WTC11 (cell line): ENCODE measurements around the gene TBL1X. TPM values are rescaled to one million over a fixed set of nuclear protein-coding genes. Genes with fewer than 3 reads are reported as not detected.
A peak's percentile ranks its signal among the peaks of the same experiment; 100 is the strongest.

Experiments
- ATAC-seq: fragments of 200-7000 bp; cut with Tn5 transposase; 2 replicates; pipeline ENCODE4 v1.10.0; 2021; ENCODE audit warnings: mild to moderate bottlenecking, moderate library complexity
- CTCF ChIA-PET: fragments of 300-600 bp; sonication (Branson Sonifier 250); formaldehyde crosslinking; loops from one replicate; lab custom pipeline; 2021; ENCODE audit warnings: antibody characterized with exemption; lab: Charles Lee
- POLR2A ChIA-PET: fragments of 350-600 bp; sonication (Branson Sonifier 250); formaldehyde crosslinking; loops from one replicate; lab custom pipeline; 2021; ENCODE audit warnings: antibody characterized with exemption; lab: Charles Lee
- DNase-seq: peaks from one replicate; pipeline ENCODE4 v3.0.0; 2021; ENCODE audit warnings: low spot score
- H3K27ac Mint-ChIP-seq: 2 replicates; pipeline ENCODE4 v1.8.0; 2021; ENCODE audit warnings: mixed read lengths
- H3K27me3 Mint-ChIP-seq: 2 replicates; pipeline ENCODE4 v1.8.0; 2021; ENCODE audit warnings: low read depth, mild to moderate bottlenecking, moderate library complexity, mixed read lengths
- H3K36me3 Mint-ChIP-seq: 2 replicates; pipeline ENCODE4 v1.8.0; 2021; ENCODE audit warnings: mixed read lengths
- H3K4me1 Mint-ChIP-seq: 2 replicates; pipeline ENCODE4 v1.8.0; 2022; ENCODE audit warnings: mixed read lengths
- H3K4me3 Mint-ChIP-seq: 2 replicates; pipeline ENCODE4 v1.8.0; 2021; ENCODE audit warnings: mild to moderate bottlenecking, moderate library complexity, mixed read lengths
- H3K9me3 Mint-ChIP-seq: 2 replicates; pipeline ENCODE4 v1.8.0; 2021; ENCODE audit warnings: mixed read lengths
- CREM ChIP-seq: sonication (generic); formaldehyde crosslinking; IDR thresholded peaks from 2 replicates; pipeline ENCODE4 v1.8.1; 2022; ENCODE audit warnings: mild to moderate bottlenecking, missing genetic modification reagents, moderate library complexity
- EMX1 ChIP-seq: fragments of 250-450 bp; sonication (Bioruptor Pico); IDR thresholded peaks from 2 replicates; pipeline ENCODE4 v1.8.0; 2021; ENCODE audit warnings: mild to moderate bottlenecking
- ESRRA ChIP-seq: sonication (generic); formaldehyde crosslinking; IDR thresholded peaks from 2 replicates; pipeline ENCODE4 v1.8.1; 2022; ENCODE audit warnings: mild to moderate bottlenecking, missing genetic modification reagents, borderline replicate concordance
- ETV6 ChIP-seq: sonication (generic); formaldehyde crosslinking; IDR thresholded peaks from 2 replicates; pipeline ENCODE4 v1.8.1; 2022; ENCODE audit warnings: mild to moderate bottlenecking, missing genetic modification reagents
- JAZF1 ChIP-seq: fragments of 250-450 bp; sonication (Bioruptor Pico); IDR thresholded peaks from 2 replicates; pipeline ENCODE4 v1.9.0; 2021; ENCODE audit warnings: moderate library complexity, mild to moderate bottlenecking, inconsistent platforms
- JUN ChIP-seq: sonication (generic); formaldehyde crosslinking; IDR thresholded peaks from 2 replicates; pipeline ENCODE4 v1.8.0; 2023; ENCODE audit warnings: mild to moderate bottlenecking, missing genetic modification reagents
- MYBL2 ChIP-seq: sonication (generic); formaldehyde crosslinking; IDR thresholded peaks from 2 replicates; pipeline ENCODE4 v1.8.1; 2023; ENCODE audit warnings: mild to moderate bottlenecking, moderate library complexity, missing genetic modification reagents
- NR2C2 ChIP-seq: sonication (generic); formaldehyde crosslinking; IDR thresholded peaks from 2 replicates; pipeline ENCODE4 v1.8.0; 2022; ENCODE audit warnings: mild to moderate bottlenecking, missing genetic modification reagents
- RORB ChIP-seq: fragments of 250-450 bp; sonication (Bioruptor Pico); IDR thresholded peaks from 2 replicates; pipeline ENCODE4 v1.9.0; 2021; ENCODE audit warnings: mild to moderate bottlenecking
- SOX15 ChIP-seq: fragments of 250-450 bp; sonication (Bioruptor Pico); IDR thresholded peaks from 2 replicates; pipeline ENCODE4 v1.9.0; 2021; ENCODE audit warnings: mild to moderate bottlenecking
- SP1 ChIP-seq: sonication (generic); formaldehyde crosslinking; conservative IDR thresholded peaks from 2 replicates; pipeline ENCODE4 v1.8.1; 2022; ENCODE audit warnings: missing genetic modification reagents
- TEAD4 ChIP-seq: sonication (generic); formaldehyde crosslinking; IDR thresholded peaks from 2 replicates; pipeline ENCODE4 v1.8.0; 2022; ENCODE audit warnings: mild to moderate bottlenecking, missing genetic modification reagents
- ZNF263 ChIP-seq: sonication (generic); formaldehyde crosslinking; IDR thresholded peaks from 2 replicates; pipeline ENCODE4 v1.8.1; 2022; ENCODE audit warnings: low read depth, mild to moderate bottlenecking, moderate library complexity, missing genetic modification reagents
- ZNF416 ChIP-seq: fragments of 250-450 bp; sonication (Bioruptor Pico); IDR thresholded peaks from 2 replicates; pipeline ENCODE4 v1.9.0; 2021; ENCODE audit warnings: mild to moderate bottlenecking, inconsistent platforms
- ZNF532 ChIP-seq: fragments of 250-450 bp; sonication (Bioruptor Pico); IDR thresholded peaks from 2 replicates; pipeline ENCODE4 v1.9.0; 2021; ENCODE audit warnings: mild to moderate bottlenecking, borderline replicate concordance
- total RNA-seq: library from RNA; stranded (reverse); gene quantifications from 3 replicates; pipeline ENCODE4 v1.2.3, GENCODE V29; 2021
- TF ChIP-seq, protein P1 (sequence below): sonication (generic); formaldehyde crosslinking; IDR thresholded peaks from 2 replicates; pipeline ENCODE4 v1.8.0; 2023; ENCODE audit warnings: missing genetic modification reagents, mild to moderate bottlenecking, borderline replicate concordance
- TF ChIP-seq, protein P2 (sequence below): fragments of 200-600 bp; IDR thresholded peaks from 2 replicates; pipeline ENCODE4 v1.8.0; 2022; ENCODE audit warnings: antibody characterized with exemption
- TF ChIP-seq, protein P3 (sequence below): sonication (generic); formaldehyde crosslinking; IDR thresholded peaks from 2 replicates; pipeline ENCODE4 v1.8.1; 2023; ENCODE audit warnings: mild to moderate bottlenecking, missing genetic modification reagents, moderate library complexity
- TF ChIP-seq, protein P4 (sequence below): fragments of 250-450 bp; sonication (Bioruptor Pico); IDR thresholded peaks from 2 replicates; pipeline ENCODE4 v1.9.0; 2021; ENCODE audit warnings: moderate library complexity, mild to moderate bottlenecking, inconsistent platforms, borderline replicate concordance
- TF ChIP-seq, protein P5 (sequence below): sonication (generic); formaldehyde crosslinking; conservative IDR thresholded peaks from 2 replicates; pipeline ENCODE4 v1.8.1; 2023; ENCODE audit warnings: mild to moderate bottlenecking, low read depth, missing genetic modification reagents, moderate library complexity
- TF ChIP-seq, protein P6 (sequence below): sonication (generic); formaldehyde crosslinking; IDR thresholded peaks from 2 replicates; pipeline ENCODE4 v1.8.1; 2023; ENCODE audit warnings: mild to moderate bottlenecking, moderate library complexity, missing genetic modification reagents

TBL1X gene
- total RNA-seq, 1 experiment from 2014 or later = 27.7 TPM

DNA sequence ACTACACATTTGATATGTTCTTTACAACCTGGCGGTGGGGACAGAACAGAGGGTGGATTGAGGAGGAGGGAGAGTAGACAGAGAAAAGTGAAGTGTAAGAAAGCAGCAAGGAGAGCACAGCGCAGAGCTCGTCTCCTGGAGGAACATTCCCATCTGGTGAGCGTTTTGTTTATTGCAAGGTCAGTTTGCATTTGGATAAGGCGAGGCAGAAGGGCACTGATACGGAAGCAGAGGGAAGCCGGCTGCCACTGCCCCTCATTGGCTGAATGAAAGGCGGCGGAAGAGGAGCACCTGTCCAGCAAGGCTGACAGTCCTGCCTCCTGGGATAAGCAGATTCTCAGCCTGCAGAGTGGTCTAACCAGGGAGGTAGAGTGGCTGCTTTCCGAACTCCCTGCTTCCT is 217.6 kb downstream of the TBL1X start:
- ChIA-PET POLR2A (no interaction called here), CTCF (no interaction called here)
- no peak overlapping the region for H3K27ac Mint-ChIP-seq
- no peak overlapping the region for H3K4me3 Mint-ChIP-seq
- no peak for TF ChIP-seq NR2C2 (CRISPR knock-in tag)
- no peak for TF ChIP-seq ETV6
- no peak for TF ChIP-seq CREM (CRISPR knock-in tag)
- TF ChIP-seq ZNF416 (CRISPR knock-in tag) = no peak
- no peak for TF ChIP-seq SOX15
- TF ChIP-seq, protein P1, sequence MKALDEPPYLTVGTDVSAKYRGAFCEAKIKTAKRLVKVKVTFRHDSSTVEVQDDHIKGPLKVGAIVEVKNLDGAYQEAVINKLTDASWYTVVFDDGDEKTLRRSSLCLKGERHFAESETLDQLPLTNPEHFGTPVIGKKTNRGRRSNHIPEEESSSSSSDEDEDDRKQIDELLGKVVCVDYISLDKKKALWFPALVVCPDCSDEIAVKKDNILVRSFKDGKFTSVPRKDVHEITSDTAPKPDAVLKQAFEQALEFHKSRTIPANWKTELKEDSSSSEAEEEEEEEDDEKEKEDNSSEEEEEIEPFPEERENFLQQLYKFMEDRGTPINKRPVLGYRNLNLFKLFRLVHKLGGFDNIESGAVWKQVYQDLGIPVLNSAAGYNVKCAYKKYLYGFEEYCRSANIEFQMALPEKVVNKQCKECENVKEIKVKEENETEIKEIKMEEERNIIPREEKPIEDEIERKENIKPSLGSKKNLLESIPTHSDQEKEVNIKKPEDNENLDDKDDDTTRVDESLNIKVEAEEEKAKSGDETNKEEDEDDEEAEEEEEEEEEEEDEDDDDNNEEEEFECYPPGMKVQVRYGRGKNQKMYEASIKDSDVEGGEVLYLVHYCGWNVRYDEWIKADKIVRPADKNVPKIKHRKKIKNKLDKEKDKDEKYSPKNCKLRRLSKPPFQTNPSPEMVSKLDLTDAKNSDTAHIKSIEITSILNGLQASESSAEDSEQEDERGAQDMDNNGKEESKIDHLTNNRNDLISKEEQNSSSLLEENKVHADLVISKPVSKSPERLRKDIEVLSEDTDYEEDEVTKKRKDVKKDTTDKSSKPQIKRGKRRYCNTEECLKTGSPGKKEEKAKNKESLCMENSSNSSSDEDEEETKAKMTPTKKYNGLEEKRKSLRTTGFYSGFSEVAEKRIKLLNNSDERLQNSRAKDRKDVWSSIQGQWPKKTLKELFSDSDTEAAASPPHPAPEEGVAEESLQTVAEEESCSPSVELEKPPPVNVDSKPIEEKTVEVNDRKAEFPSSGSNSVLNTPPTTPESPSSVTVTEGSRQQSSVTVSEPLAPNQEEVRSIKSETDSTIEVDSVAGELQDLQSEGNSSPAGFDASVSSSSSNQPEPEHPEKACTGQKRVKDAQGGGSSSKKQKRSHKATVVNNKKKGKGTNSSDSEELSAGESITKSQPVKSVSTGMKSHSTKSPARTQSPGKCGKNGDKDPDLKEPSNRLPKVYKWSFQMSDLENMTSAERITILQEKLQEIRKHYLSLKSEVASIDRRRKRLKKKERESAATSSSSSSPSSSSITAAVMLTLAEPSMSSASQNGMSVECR (CRISPR knock-in tag) = no peak
- TF ChIP-seq MYBL2 (CRISPR knock-in tag) = no peak
- no peak for TF ChIP-seq JAZF1 (CRISPR knock-in tag)
- no peak for TF ChIP-seq SP1
- no peak for TF ChIP-seq ZNF532
- TF ChIP-seq, protein P2, sequence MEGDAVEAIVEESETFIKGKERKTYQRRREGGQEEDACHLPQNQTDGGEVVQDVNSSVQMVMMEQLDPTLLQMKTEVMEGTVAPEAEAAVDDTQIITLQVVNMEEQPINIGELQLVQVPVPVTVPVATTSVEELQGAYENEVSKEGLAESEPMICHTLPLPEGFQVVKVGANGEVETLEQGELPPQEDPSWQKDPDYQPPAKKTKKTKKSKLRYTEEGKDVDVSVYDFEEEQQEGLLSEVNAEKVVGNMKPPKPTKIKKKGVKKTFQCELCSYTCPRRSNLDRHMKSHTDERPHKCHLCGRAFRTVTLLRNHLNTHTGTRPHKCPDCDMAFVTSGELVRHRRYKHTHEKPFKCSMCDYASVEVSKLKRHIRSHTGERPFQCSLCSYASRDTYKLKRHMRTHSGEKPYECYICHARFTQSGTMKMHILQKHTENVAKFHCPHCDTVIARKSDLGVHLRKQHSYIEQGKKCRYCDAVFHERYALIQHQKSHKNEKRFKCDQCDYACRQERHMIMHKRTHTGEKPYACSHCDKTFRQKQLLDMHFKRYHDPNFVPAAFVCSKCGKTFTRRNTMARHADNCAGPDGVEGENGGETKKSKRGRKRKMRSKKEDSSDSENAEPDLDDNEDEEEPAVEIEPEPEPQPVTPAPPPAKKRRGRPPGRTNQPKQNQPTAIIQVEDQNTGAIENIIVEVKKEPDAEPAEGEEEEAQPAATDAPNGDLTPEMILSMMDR = no peak
- TF ChIP-seq, protein P3, sequence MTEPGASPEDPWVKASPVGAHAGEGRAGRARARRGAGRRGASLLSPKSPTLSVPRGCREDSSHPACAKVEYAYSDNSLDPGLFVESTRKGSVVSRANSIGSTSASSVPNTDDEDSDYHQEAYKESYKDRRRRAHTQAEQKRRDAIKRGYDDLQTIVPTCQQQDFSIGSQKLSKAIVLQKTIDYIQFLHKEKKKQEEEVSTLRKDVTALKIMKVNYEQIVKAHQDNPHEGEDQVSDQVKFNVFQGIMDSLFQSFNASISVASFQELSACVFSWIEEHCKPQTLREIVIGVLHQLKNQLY = no peak
- TF ChIP-seq ZNF263 = no peak
- TF ChIP-seq, protein P4, sequence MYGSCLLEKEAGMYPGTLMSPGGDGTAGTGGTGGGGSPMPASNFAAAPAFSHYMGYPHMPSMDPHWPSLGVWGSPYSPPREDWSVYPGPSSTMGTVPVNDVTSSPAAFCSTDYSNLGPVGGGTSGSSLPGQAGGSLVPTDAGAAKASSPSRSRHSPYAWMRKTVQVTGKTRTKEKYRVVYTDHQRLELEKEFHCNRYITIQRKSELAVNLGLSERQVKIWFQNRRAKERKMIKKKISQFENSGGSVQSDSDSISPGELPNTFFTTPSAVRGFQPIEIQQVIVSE (CRISPR knock-in tag) = no peak
- peaks cover 5% of the 10 kb centered on the region for H3K36me3 Mint-ChIP-seq
- H3K9me3 Mint-ChIP-seq = no peaks in the 10 kb centered on the region
- peak; percentile 77 for ATAC-seq
- peaks cover 10% of the 10 kb centered on the region for H3K4me1 Mint-ChIP-seq
- no peaks in the 10 kb centered on the region; the same call in 1 of the 2 replicates for H3K27me3 Mint-ChIP-seq
- no peak for DNase-seq

- POLR2A ChIA-PET = no interaction called here
- no peaks in the 10 kb centered on the region; the same call in 1 of the 2 replicates for H3K27me3 Mint-ChIP-seq
- CTCF ChIA-PET = no interaction called here
- no peak for DNase-seq
- H3K36me3 Mint-ChIP-seq = peaks cover 4% of the 10 kb centered on the region
- H3K27ac Mint-ChIP-seq = no peak overlapping the region
- no peaks in the 10 kb centered on the region for H3K9me3 Mint-ChIP-seq
- H3K4me3 Mint-ChIP-seq = no peak overlapping the region
- H3K4me1 Mint-ChIP-seq = peaks cover 10% of the 10 kb centered on the region
- no peak for ATAC-seq
- TF ChIP-seq EMX1 (CRISPR knock-in tag) = no peak
- TF ChIP-seq, protein P5, sequence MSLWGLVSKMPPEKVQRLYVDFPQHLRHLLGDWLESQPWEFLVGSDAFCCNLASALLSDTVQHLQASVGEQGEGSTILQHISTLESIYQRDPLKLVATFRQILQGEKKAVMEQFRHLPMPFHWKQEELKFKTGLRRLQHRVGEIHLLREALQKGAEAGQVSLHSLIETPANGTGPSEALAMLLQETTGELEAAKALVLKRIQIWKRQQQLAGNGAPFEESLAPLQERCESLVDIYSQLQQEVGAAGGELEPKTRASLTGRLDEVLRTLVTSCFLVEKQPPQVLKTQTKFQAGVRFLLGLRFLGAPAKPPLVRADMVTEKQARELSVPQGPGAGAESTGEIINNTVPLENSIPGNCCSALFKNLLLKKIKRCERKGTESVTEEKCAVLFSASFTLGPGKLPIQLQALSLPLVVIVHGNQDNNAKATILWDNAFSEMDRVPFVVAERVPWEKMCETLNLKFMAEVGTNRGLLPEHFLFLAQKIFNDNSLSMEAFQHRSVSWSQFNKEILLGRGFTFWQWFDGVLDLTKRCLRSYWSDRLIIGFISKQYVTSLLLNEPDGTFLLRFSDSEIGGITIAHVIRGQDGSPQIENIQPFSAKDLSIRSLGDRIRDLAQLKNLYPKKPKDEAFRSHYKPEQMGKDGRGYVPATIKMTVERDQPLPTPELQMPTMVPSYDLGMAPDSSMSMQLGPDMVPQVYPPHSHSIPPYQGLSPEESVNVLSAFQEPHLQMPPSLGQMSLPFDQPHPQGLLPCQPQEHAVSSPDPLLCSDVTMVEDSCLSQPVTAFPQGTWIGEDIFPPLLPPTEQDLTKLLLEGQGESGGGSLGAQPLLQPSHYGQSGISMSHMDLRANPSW (CRISPR knock-in tag) = no peak
- TF ChIP-seq, protein P6, sequence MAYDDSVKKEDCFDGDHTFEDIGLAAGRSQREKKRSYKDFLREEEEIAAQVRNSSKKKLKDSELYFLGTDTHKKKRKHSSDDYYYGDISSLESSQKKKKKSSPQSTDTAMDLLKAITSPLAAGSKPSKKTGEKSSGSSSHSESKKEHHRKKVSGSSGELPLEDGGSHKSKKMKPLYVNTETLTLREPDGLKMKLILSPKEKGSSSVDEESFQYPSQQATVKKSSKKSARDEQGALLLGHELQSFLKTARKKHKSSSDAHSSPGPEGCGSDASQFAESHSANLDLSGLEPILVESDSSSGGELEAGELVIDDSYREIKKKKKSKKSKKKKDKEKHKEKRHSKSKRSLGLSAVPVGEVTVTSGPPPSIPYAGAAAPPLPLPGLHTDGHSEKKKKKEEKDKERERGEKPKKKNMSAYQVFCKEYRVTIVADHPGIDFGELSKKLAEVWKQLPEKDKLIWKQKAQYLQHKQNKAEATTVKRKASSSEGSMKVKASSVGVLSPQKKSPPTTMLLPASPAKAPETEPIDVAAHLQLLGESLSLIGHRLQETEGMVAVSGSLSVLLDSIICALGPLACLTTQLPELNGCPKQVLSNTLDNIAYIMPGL (CRISPR knock-in tag) = no peak
- no peak for TF ChIP-seq RORB (CRISPR knock-in tag)
- TF ChIP-seq MYBL2 (CRISPR knock-in tag) = no peak
- no peak for TF ChIP-seq ESRRA
- TF ChIP-seq JUN (CRISPR knock-in tag) = no peak
- TF ChIP-seq TEAD4 (CRISPR knock-in tag) = no peak
- no peak for TF ChIP-seq ZNF416 (CRISPR knock-in tag)
Measured at GRCh38 chrX:9682861-9683260, 218.0 kb downstream of the TBL1X start.
